H9 (cell line): ENCODE measurements around the gene TFPI. TPM values are rescaled to one million over a fixed set of nuclear protein-coding genes. Genes with fewer than 3 reads are reported as not detected.
"Not testable (repeated sequence)": the region's sequence is repeated elsewhere in the genome, so short reads cannot be mapped to it uniquely, and the experiment has no call there.

Source experiments
- DNase-seq: peaks from one replicate; pipeline ENCODE4 v3.0.0-alpha.2; 2017
- H2AFZ ChIP-seq: one replicate; pipeline ENCODE4 v1.6.1; 2013; ENCODE audit warnings: mild to moderate bottlenecking, low read length, control low read depth, moderate library complexity
- H2AK5ac ChIP-seq: 2 replicates; pipeline ENCODE4 v1.6.1; 2013; ENCODE audit warnings: low read length, control low read depth, mixed read lengths; ENCODE audit not compliant: insufficient read length
- H2BK120ac ChIP-seq: one replicate; pipeline ENCODE4 v1.6.1; 2013; ENCODE audit warnings: low read depth, mild to moderate bottlenecking, low read length, control low read depth, inconsistent platforms; ENCODE audit not compliant: poor library complexity, severe bottlenecking
- H2BK12ac ChIP-seq: 2 replicates; pipeline ENCODE4 v1.6.1; 2013; ENCODE audit warnings: low read length, control low read depth, mixed read lengths, low read depth; ENCODE audit not compliant: insufficient read length
- H2BK15ac ChIP-seq: 2 replicates; pipeline ENCODE4 v1.6.1; 2013; ENCODE audit warnings: low read depth, low read length, control low read depth
- H2BK20ac ChIP-seq: one replicate; pipeline ENCODE4 v1.6.1; 2013; ENCODE audit warnings: low read depth, mild to moderate bottlenecking, low read length, control low read depth, inconsistent platforms; ENCODE audit not compliant: poor library complexity, severe bottlenecking
- H2BK5ac ChIP-seq: 2 replicates; pipeline ENCODE4 v1.6.1; 2013; ENCODE audit warnings: low read length, control low read depth, mixed read lengths; ENCODE audit not compliant: insufficient read length
- H3K14ac ChIP-seq: 2 replicates; pipeline ENCODE4 v1.6.1; 2013; ENCODE audit warnings: low read length, control low read depth; ENCODE audit not compliant: insufficient read depth
- H3K18ac ChIP-seq: 2 replicates; pipeline ENCODE4 v1.6.1; 2013; ENCODE audit warnings: low read depth, mild to moderate bottlenecking, mixed read lengths, low read length, control low read depth; ENCODE audit not compliant: insufficient read length
- H3K23ac ChIP-seq: 2 replicates; pipeline ENCODE4 v1.6.1; 2013; ENCODE audit warnings: low read length, control low read depth, mixed read lengths, low read depth; ENCODE audit not compliant: insufficient read length
- H3K23me2 ChIP-seq: 2 replicates; pipeline ENCODE4 v1.6.1; 2013; ENCODE audit warnings: low read depth, mild to moderate bottlenecking, mixed read lengths, low read length, control low read depth; ENCODE audit not compliant: insufficient read length, poor library complexity, severe bottlenecking
- H3K27ac ChIP-seq: 2 replicates; pipeline ENCODE4 v1.5.1; 2013; ENCODE audit warnings: low read length, control low read depth, mixed read lengths, low read depth; ENCODE audit not compliant: insufficient read length
- H3K27me3 ChIP-seq: 2 replicates; pipeline ENCODE4 v1.6.1; 2013; ENCODE audit warnings: low read length, control low read depth, inconsistent platforms; ENCODE audit not compliant: insufficient read depth
- H3K4ac ChIP-seq: 2 replicates; pipeline ENCODE4 v1.6.1; 2013; ENCODE audit warnings: low read depth, mild to moderate bottlenecking, control low read depth, inconsistent platforms, low read length, moderate library complexity
- H3K4me1 ChIP-seq: 2 replicates; pipeline ENCODE4 v1.6.1; 2013; ENCODE audit warnings: low read length, control low read depth, inconsistent platforms; ENCODE audit not compliant: insufficient read depth
- H3K4me2 ChIP-seq: 2 replicates; pipeline ENCODE4 v1.6.1; 2013; ENCODE audit warnings: low read length, control low read depth, mixed read lengths; ENCODE audit not compliant: insufficient read length, insufficient read depth
- H3K56ac ChIP-seq: 2 replicates; pipeline ENCODE4 v1.6.1; 2013; ENCODE audit warnings: low read depth, mild to moderate bottlenecking, mixed read lengths, low read length, control low read depth; ENCODE audit not compliant: insufficient read length
- H3K79me1 ChIP-seq: 2 replicates; pipeline ENCODE4 v1.6.1; 2013; ENCODE audit warnings: low read depth, mild to moderate bottlenecking, moderate library complexity, low read length, control low read depth, inconsistent platforms; ENCODE audit not compliant: insufficient read depth, poor library complexity, severe bottlenecking
- H3K79me2 ChIP-seq: 2 replicates; pipeline ENCODE4 v1.6.1; 2013; ENCODE audit warnings: low read length, control low read depth, inconsistent platforms; ENCODE audit not compliant: insufficient read depth
- H3K9ac ChIP-seq: 2 replicates; pipeline ENCODE4 v1.6.1; 2013; ENCODE audit warnings: low read length, control low read depth, mixed read lengths; ENCODE audit not compliant: insufficient read length; ENCODE audit errors: extremely low read depth
- H3K9me3 ChIP-seq: one replicate; pipeline ENCODE4 v1.6.1; 2013; ENCODE audit warnings: low read depth, low read length, inconsistent platforms; ENCODE audit not compliant: control insufficient read depth
- H3T11ph ChIP-seq: one replicate; pipeline ENCODE4 v1.6.1; 2013; ENCODE audit warnings: mild to moderate bottlenecking, low read length, control low read depth, inconsistent platforms
- H4K20me1 ChIP-seq: one replicate; pipeline ENCODE4 v1.6.1; 2013; ENCODE audit not compliant: control insufficient read depth, insufficient read length, insufficient read depth
- H4K5ac ChIP-seq: 2 replicates; pipeline ENCODE4 v1.6.1; 2013; ENCODE audit warnings: low read depth, mild to moderate bottlenecking, mixed read lengths, low read length, control low read depth; ENCODE audit not compliant: insufficient read length
- H4K8ac ChIP-seq: replicated peaks from 2 replicates; pipeline ENCODE4 v1.6.1; 2013; ENCODE audit warnings: low read length, control low read depth, mixed read lengths, low read depth; ENCODE audit not compliant: insufficient read length
- H4K91ac ChIP-seq: 2 replicates; pipeline ENCODE4 v1.6.1; 2013; ENCODE audit warnings: low read depth, mild to moderate bottlenecking, moderate library complexity, mixed read lengths, low read length, control low read depth; ENCODE audit not compliant: insufficient read length
- H3K27ac Mint-ChIP-seq, 3 experiments: 2 replicates in 2 of 3; 3 replicates in 1 of 3; pipeline ENCODE4 v1.8.0; 2020 to 2021; ENCODE audit warnings: mixed read lengths in 3 of 3, mild to moderate bottlenecking in 1 of 3, moderate library complexity in 1 of 3
- H3K27me3 Mint-ChIP-seq: 2 replicates; pipeline ENCODE4 v1.8.0; 2021; ENCODE audit warnings: low read depth, mild to moderate bottlenecking, moderate library complexity, mixed read lengths
- H3K36me3 Mint-ChIP-seq, 3 experiments: 2 replicates in 2 of 3; 3 replicates in 1 of 3; pipeline ENCODE4 v1.8.0; 2020 to 2021; ENCODE audit warnings: low read depth in 3 of 3, mixed read lengths in 3 of 3; ENCODE audit not compliant: insufficient read depth in 1 of 3
- H3K4me1 Mint-ChIP-seq, 2 experiments: 2 replicates each; pipeline ENCODE4 v1.8.0; 2020; ENCODE audit warnings: mixed read lengths in 2 of 2
- H3K4me3 Mint-ChIP-seq, 2 experiments: 2 replicates in 1 of 2; 3 replicates in 1 of 2; pipeline ENCODE4 v1.8.0; 2020 to 2021; ENCODE audit warnings: mild to moderate bottlenecking in 2 of 2, mixed read lengths in 2 of 2, moderate library complexity in 1 of 2
- H3K9me3 Mint-ChIP-seq, 2 experiments: 2 replicates in 1 of 2; 3 replicates in 1 of 2; pipeline ENCODE4 v1.8.0; 2020; ENCODE audit warnings: mild to moderate bottlenecking in 2 of 2, mixed read lengths in 2 of 2, moderate library complexity in 1 of 2
- WGBS: extraction: QIAGEN DNeasy Blood & Tissue Kit; methylation state at CpG from one replicate; pipeline ENCODE4 v1.1.7; 2013; ENCODE audit warnings: missing lambda C conversion rate, low lambda C conversion rate, mixed read lengths; ENCODE audit not compliant: insufficient read length; ENCODE audit errors: extremely low coverage; 5-methylcytosine and 5-hydroxymethylcytosine counted together
- total RNA-seq: library from RNA; stranded (reverse); gene quantifications from 2 replicates; pipeline ENCODE4 v1.2.1, GENCODE V29; 2021

Gene TFPI
- total RNA-seq, 1 experiment from 2014 or later = 5.8 TPM

DNA sequence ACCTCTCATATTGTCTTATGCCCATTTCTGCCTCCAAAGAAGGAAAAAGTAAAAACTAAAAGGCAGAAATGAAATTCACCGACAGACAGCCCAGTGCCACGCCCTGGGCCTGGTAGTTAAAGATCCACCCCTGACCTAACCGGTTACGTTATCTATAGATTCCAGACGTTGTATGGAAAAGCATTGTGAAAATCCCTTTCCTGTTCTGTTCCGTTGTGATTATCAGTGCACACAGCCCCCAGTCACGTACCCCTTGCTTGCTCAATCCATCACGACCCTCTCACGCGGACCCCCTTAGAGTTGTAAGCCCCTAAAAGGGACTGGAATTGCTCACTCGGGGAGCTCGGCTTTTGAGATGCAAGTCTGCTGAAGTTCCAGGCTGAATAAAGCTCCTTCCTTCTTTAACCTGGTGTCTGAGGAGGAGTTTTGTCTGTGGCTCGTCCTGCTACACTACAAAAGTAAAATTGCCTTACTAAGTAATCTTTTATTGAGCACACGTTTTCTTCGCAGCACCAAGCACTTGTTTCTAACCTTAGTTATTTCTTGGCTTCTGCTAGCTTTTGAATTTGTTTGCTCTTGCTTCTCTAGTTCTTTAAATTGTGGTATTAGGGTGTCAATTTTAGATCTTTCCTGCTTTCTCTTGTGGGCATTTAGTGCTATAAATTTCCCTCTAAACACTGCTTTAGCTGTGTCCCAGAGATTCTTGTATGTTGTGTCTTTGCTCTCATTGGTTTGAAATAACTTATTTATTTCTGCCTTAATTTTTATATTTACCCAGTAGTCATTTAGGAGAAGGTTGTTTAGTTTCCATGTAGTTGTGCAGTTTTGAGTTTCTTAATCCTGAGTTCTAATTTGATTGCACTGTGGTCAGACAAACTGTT, 37.4 kb downstream of the TFPI start:
- H3K4me2 ChIP-seq, H4K91ac ChIP-seq, H2AK5ac ChIP-seq, H3K27ac ChIP-seq, H2BK120ac ChIP-seq, H3K56ac ChIP-seq, H3K9me3 ChIP-seq, H3K27me3 ChIP-seq, H2BK12ac ChIP-seq, H3T11ph ChIP-seq, H2AFZ ChIP-seq, H4K5ac ChIP-seq, H3K23me2 ChIP-seq, H3K18ac ChIP-seq, H3K9ac ChIP-seq, DNase-seq, H2BK5ac ChIP-seq, H2BK20ac ChIP-seq, H4K8ac ChIP-seq, H3K27me3 Mint-ChIP-seq, H2BK15ac ChIP-seq, H3K79me2 ChIP-seq, H3K14ac ChIP-seq, H3K4ac ChIP-seq, H4K20me1 ChIP-seq, H3K4me3 Mint-ChIP-seq, H3K23ac ChIP-seq, H3K27ac Mint-ChIP-seq, H3K79me1 ChIP-seq, H3K4me1 ChIP-seq: not testable (repeated sequence)
- H3K9me3 Mint-ChIP-seq = peaks cover 26 to 30% of the 10 kb centered on the region in 2 experiments
- H3K4me1 Mint-ChIP-seq = peaks cover 27 to 35% of the 10 kb centered on the region in 2 experiments
- peaks cover 32 to 35% (median 33%) of the 10 kb centered on the region in 3 experiments for H3K36me3 Mint-ChIP-seq
- WGBS = no CpG with 5 or more reads among the region's 15 CpGs
